GM19025 (cell line): ENCODE results near the gene TPR.

Source experiments
- ATAC-seq: cut with Tn5 transposase; IDR thresholded peaks from one replicate; pipeline ENCODE4 v1.9.1; 2021; ENCODE audit warnings: mild to moderate bottlenecking, low read depth, moderate library complexity; ENCODE audit not compliant: unreplicated experiment

TPR gene

GRCh38 chr1:186330758-186331157, 44.3 kb downstream of the TPR start:
- ATAC-seq = no peak

- no peak for ATAC-seq
These were observed 47.7 kb downstream of the TPR start for GRCh38 chr1:186327331-186327730.

- no peak for ATAC-seq
These were observed 49.0 kb downstream of the TPR start for GRCh38 chr1:186326009-186326408.

- no peak for ATAC-seq
These were observed 49.8 kb downstream of the TPR start for GRCh38 chr1:186325239-186325638.

- ATAC-seq = no peak
These were observed 51.2 kb downstream of the TPR start for GRCh38 chr1:186323865-186324264.

GRCh38 chr1:186315570-186315969, 59.5 kb downstream of the TPR start:
- no peak for ATAC-seq

GRCh38 chr1:186311375-186312051, 63.5 kb downstream of the TPR start:
- no peak for ATAC-seq

- no peak for ATAC-seq
These were observed 64.7 kb downstream of the TPR start for GRCh38 chr1:186310307-186310706.

- ATAC-seq = no peak
These were observed 66.6 kb downstream of the TPR start for GRCh38 chr1:186308264-186309060.

GRCh38 chr1:186307445-186307844, 67.6 kb downstream of the TPR start:
- no peak for ATAC-seq

GRCh38 chr1:186306533-186306932, 68.5 kb downstream of the TPR start:
- ATAC-seq = no peak

GRCh38 chr1:186304982-186305949, 69.8 kb downstream of the TPR start:
- no peak for ATAC-seq

- ATAC-seq = no peak
These were observed 71.1 kb downstream of the TPR start for GRCh38 chr1:186303911-186304310.

- no peak for ATAC-seq
These were observed 72.6 kb downstream of the TPR start for GRCh38 chr1:186302381-186302920.

GRCh38 chr1:186301448-186301847, 73.6 kb downstream of the TPR start:
- no peak for ATAC-seq

GRCh38 chr1:186300056-186300455, 75.0 kb downstream of the TPR start:
- no peak for ATAC-seq

GRCh38 chr1:186299570-186299969, 75.5 kb downstream of the TPR start:
- no peak for ATAC-seq

GRCh38 chr1:186298851-186299250, 76.2 kb downstream of the TPR start:
- no peak for ATAC-seq

GRCh38 chr1:186297439-186298045, 77.5 kb downstream of the TPR start:
- ATAC-seq = no peak

- ATAC-seq = no peak
These were observed 79.1 kb downstream of the TPR start, which contains the start of gene PRG4 for GRCh38 chr1:186295980-186296379. PRG4 (plus strand) TSS chr1:186296279.
